Nephron (organoid): ENCODE data around the gene TEX50.
"Not testable (repeated sequence)": the region's sequence is repeated elsewhere in the genome, so short reads cannot be mapped to it uniquely, and the experiment has no call there.

Experiments
- H3K27ac Mint-ChIP-seq, 3 experiments: 2 replicates each; pipeline ENCODE4 v1.8.0; 2020; ENCODE audit warnings: mixed read lengths in 3 of 3, mild to moderate bottlenecking in 2 of 3, moderate library complexity in 1 of 3
- H3K27me3 Mint-ChIP-seq: 2 replicates; pipeline ENCODE4 v1.8.0; 2021; ENCODE audit warnings: low read depth, mild to moderate bottlenecking, moderate library complexity, mixed read lengths
- H3K36me3 Mint-ChIP-seq: 2 replicates; pipeline ENCODE4 v1.8.0; 2020; ENCODE audit warnings: low read depth, mixed read lengths
- H3K4me1 Mint-ChIP-seq: 2 replicates; pipeline ENCODE4 v1.8.0; 2020; ENCODE audit warnings: mixed read lengths
- H3K4me3 Mint-ChIP-seq, 3 experiments: 2 replicates each; pipeline ENCODE4 v1.8.0; 2020; ENCODE audit warnings: mild to moderate bottlenecking in 3 of 3, mixed read lengths in 3 of 3, moderate library complexity in 2 of 3
- H3K9me3 Mint-ChIP-seq: 2 replicates; pipeline ENCODE4 v1.8.0; 2020; ENCODE audit warnings: mixed read lengths
- TF ChIP-seq, protein P1 (sequence below), 3 experiments: fragments of 200-600 bp; sonication (generic); IDR thresholded peaks; one replicate each; pipeline ENCODE4 v1.5.0; 2021; ENCODE audit warnings: antibody characterized with exemption in 3 of 3; ENCODE audit not compliant: unreplicated experiment in 3 of 3

Gene TEX50

DNA sequence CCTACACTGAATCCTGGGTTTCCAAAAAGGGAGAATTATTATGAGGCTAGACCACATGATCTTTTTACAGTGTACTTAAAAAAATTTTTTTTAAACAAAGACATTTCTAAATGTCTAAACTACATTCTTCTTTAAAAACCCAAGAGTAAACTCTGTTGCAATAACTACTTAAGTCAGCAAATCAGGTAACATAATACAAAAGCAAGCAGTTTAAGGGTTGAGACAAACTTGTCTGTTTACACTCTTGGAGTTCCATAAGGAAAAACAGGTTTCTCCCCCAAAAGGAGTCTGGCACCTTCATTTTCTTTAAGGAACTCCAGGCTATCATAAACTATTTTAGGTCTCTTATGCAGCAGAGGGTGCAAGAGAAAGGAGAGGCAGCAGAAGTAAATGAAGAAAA, 47.0 kb downstream of the TEX50 start:
- H3K27me3 Mint-ChIP-seq, result no peaks in the 10 kb centered on the region
- H3K36me3 Mint-ChIP-seq, result peaks cover 18% of the 10 kb centered on the region
- no peak overlapping the region for H3K4me3 Mint-ChIP-seq
- no peaks in the 10 kb centered on the region for H3K4me1 Mint-ChIP-seq
- TF ChIP-seq, protein P1, sequence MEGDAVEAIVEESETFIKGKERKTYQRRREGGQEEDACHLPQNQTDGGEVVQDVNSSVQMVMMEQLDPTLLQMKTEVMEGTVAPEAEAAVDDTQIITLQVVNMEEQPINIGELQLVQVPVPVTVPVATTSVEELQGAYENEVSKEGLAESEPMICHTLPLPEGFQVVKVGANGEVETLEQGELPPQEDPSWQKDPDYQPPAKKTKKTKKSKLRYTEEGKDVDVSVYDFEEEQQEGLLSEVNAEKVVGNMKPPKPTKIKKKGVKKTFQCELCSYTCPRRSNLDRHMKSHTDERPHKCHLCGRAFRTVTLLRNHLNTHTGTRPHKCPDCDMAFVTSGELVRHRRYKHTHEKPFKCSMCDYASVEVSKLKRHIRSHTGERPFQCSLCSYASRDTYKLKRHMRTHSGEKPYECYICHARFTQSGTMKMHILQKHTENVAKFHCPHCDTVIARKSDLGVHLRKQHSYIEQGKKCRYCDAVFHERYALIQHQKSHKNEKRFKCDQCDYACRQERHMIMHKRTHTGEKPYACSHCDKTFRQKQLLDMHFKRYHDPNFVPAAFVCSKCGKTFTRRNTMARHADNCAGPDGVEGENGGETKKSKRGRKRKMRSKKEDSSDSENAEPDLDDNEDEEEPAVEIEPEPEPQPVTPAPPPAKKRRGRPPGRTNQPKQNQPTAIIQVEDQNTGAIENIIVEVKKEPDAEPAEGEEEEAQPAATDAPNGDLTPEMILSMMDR (IDR thresholded peaks at IDR 0.05; ENCODE audit: unreplicated experiment in 3 of 3), result no peak
- H3K27ac Mint-ChIP-seq, result no peak overlapping the region
- peaks cover 18% of the 10 kb centered on the region for H3K9me3 Mint-ChIP-seq

DNA sequence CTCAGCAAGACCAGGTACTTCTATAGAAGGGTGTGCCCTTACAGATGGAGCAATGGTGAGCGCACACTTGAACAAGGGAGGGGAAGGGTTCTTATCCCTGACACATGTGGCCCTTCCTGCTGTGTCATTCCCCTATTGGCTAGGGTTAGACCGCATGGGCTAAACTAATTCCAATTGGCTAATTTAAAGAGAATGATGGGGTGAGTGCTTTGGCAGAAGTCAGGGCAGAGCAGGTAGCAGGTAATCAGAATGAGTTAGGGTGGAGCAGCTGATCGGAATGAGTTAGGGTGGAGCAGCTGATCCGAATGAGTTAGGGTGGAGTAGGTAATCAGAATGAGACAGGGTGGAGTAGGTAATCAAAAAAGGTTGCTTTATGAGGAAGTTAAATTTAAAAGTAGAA, 48.7 kb downstream of the TEX50 start:
- H3K27ac Mint-ChIP-seq, H3K4me3 Mint-ChIP-seq, H3K4me1 Mint-ChIP-seq, H3K9me3 Mint-ChIP-seq, H3K36me3 Mint-ChIP-seq, H3K27me3 Mint-ChIP-seq: not testable (repeated sequence)

DNA sequence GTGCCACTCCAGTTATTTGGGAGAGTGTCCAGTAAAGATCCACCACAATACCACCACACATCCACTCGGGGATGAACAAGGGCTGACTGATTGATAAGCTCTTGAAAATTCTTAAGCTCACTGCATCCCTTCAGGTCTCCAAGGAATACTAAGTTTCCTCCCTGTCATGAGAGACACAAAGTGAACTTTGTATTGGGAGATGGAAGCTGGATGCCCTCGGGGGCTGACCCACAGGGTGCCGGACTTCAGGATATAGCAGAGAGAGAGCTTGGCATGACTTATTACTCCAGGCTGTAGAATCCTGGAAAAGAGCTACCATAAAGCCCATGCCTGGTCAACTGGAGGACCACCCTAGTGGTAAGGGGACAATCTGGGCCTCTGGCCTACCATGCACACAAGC, 50.0 kb downstream of the TEX50 start:
- H3K4me1 Mint-ChIP-seq, H3K4me3 Mint-ChIP-seq, H3K27ac Mint-ChIP-seq, H3K27me3 Mint-ChIP-seq, H3K9me3 Mint-ChIP-seq, H3K36me3 Mint-ChIP-seq: not testable (repeated sequence)
